Neuronal stem cell (in vitro differentiated cells): ENCODE data around the gene ADRA2B.

Source experiments
- DNase-seq: peaks from one replicate; pipeline ENCODE4 v3.0.0-alpha.2; 2013; ENCODE audit warnings: low spot score
- H2AFZ ChIP-seq: one replicate; pipeline ENCODE4 v1.6.1; 2013; ENCODE audit warnings: mild to moderate bottlenecking, low read length, inconsistent platforms
- H2AK5ac ChIP-seq: 2 replicates; pipeline ENCODE4 v1.6.1; 2013; ENCODE audit warnings: low read depth, mild to moderate bottlenecking, inconsistent platforms, low read length, moderate library complexity, mixed read lengths
- H2BK120ac ChIP-seq: 2 replicates; pipeline ENCODE4 v1.6.1; 2013; ENCODE audit warnings: low read depth, mild to moderate bottlenecking, inconsistent platforms, low read length, moderate library complexity, mixed read lengths
- H2BK12ac ChIP-seq: one replicate; pipeline ENCODE4 v1.6.1; 2013; ENCODE audit warnings: low read length, inconsistent platforms
- H2BK15ac ChIP-seq: 2 replicates; pipeline ENCODE4 v1.6.1; 2013; ENCODE audit warnings: mild to moderate bottlenecking, low read length, inconsistent platforms, mixed read lengths
- H2BK5ac ChIP-seq: one replicate; pipeline ENCODE4 v1.6.1; 2013; ENCODE audit warnings: inconsistent platforms, mild to moderate bottlenecking, low read length, moderate library complexity
- H3K14ac ChIP-seq: one replicate; pipeline ENCODE4 v1.6.1; 2013; ENCODE audit warnings: low read length, inconsistent platforms
- H3K18ac ChIP-seq: 2 replicates; pipeline ENCODE4 v1.6.1; 2013; ENCODE audit warnings: low read length, inconsistent platforms
- H3K23ac ChIP-seq: 2 replicates; pipeline ENCODE4 v1.6.1; 2013; ENCODE audit warnings: low read depth, mild to moderate bottlenecking, mixed read lengths, low read length, inconsistent platforms; ENCODE audit not compliant: poor library complexity
- H3K27ac ChIP-seq: replicated peaks from 3 replicates; pipeline ENCODE4 v1.5.1; 2013; ENCODE audit warnings: low read length, inconsistent platforms
- H3K27me3 ChIP-seq, 3 experiments: 2 replicates each; pipeline ENCODE4 v1.6.1; 2013; ENCODE audit warnings: low read length in 3 of 3, mild to moderate bottlenecking in 2 of 3, inconsistent platforms in 1 of 3, low read depth in 1 of 3, mixed read lengths in 1 of 3, moderate library complexity in 1 of 3; ENCODE audit not compliant: control insufficient read depth in 3 of 3, insufficient read depth in 3 of 3
- H3K36me3 ChIP-seq, 2 donors: replicated peaks in 1 of 2; 2 replicates each; pipeline ENCODE4 v1.6.1; 2013; ENCODE audit warnings: low read length in 2 of 2; ENCODE audit not compliant: control insufficient read depth in 2 of 2, insufficient read depth in 2 of 2
- H3K4ac ChIP-seq: 2 replicates; pipeline ENCODE4 v1.6.1; 2013; ENCODE audit warnings: inconsistent platforms, mild to moderate bottlenecking, low read length, moderate library complexity
- H3K4me1 ChIP-seq, 2 donors: 1 replicate in 1 of 2; 2 replicates in 1 of 2; pipeline ENCODE4 v1.6.1; 2013; ENCODE audit warnings: low read length in 2 of 2, low read depth in 1 of 2; ENCODE audit not compliant: control insufficient read depth in 2 of 2, insufficient read depth in 1 of 2
- H3K4me2 ChIP-seq: one replicate; pipeline ENCODE4 v1.6.1; 2013; ENCODE audit warnings: mild to moderate bottlenecking, low read length, inconsistent platforms; ENCODE audit not compliant: insufficient read depth, poor library complexity, severe bottlenecking
- H3K4me3 ChIP-seq, 2 donors: 2 replicates each; pipeline ENCODE4 v1.5.1; 2013; ENCODE audit warnings: low read length in 2 of 2, mild to moderate bottlenecking in 2 of 2, inconsistent platforms in 1 of 2, moderate library complexity in 1 of 2
- H3K79me1 ChIP-seq: one replicate; pipeline ENCODE4 v1.6.1; 2013; ENCODE audit warnings: low read depth, mild to moderate bottlenecking, inconsistent platforms, low read length, moderate library complexity
- H3K9ac ChIP-seq: one replicate; pipeline ENCODE4 v1.6.1; 2013; ENCODE audit warnings: mild to moderate bottlenecking, low read depth, low read length, inconsistent platforms; ENCODE audit not compliant: poor library complexity
- H3K9me3 ChIP-seq, 2 donors: replicated peaks in 1 of 2; 2 replicates each; pipeline versions ENCODE3 to v1.6.1; 2013; ENCODE audit warnings: low read length in 2 of 2, mild to moderate bottlenecking in 2 of 2, inconsistent platforms in 1 of 2, low read depth in 1 of 2, mixed read lengths in 1 of 2, moderate library complexity in 1 of 2; ENCODE audit not compliant: control insufficient read depth in 2 of 2, insufficient read depth in 1 of 2
- H4K8ac ChIP-seq: one replicate; pipeline ENCODE4 v1.6.1; 2013; ENCODE audit warnings: low read depth, mild to moderate bottlenecking, inconsistent platforms, low read length, moderate library complexity
- H4K91ac ChIP-seq: one replicate; pipeline ENCODE4 v1.6.1; 2013; ENCODE audit warnings: low read length, low read depth, mild to moderate bottlenecking, inconsistent platforms; ENCODE audit not compliant: poor library complexity
- WGBS, 2 donors: extraction: QIAGEN DNeasy Blood & Tissue Kit; methylation state at CpG; one replicate each; pipeline ENCODE4 v1.1.7; 2013; ENCODE audit warnings: missing lambda C conversion rate in 2 of 2, mixed read lengths in 1 of 2; ENCODE audit not compliant: insufficient read length in 2 of 2, insufficient replicate concordance in 1 of 2; ENCODE audit errors: extremely low coverage in 2 of 2; 5-methylcytosine and 5-hydroxymethylcytosine counted together

ADRA2B gene

DNA sequence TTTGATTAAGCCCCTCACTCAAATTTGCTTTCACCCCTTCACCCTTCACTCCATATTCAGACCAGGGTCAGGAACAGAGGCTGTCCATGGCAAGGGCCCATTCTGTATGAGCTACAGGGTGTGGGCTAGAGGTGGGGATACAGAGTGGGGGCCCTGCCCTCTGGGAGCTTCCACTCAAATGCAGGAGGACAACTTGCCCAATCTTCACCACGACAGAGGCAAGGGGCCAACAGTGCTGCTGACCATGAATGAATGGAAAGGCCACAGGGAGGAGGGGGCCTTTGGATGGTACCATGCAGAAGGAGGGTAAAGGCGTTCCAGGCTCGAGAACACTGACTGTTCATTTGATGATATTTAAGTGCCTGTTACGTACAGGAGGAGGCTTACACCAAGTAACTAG is 22.8 kb downstream of the ADRA2B start:
- Histone ChIP-seq H2BK12ac (no peak overlapping the region), H2BK120ac (no peak overlapping the region), H3K4ac (no peak overlapping the region), H2BK15ac (no peak overlapping the region), H4K8ac (no peak overlapping the region), H3K4me3 (no peak overlapping the region), H2AK5ac (peak overlapping the region; percentile 15), H3K9ac (no peak overlapping the region), H3K4me2 (no peak overlapping the region), H3K4me1 (peaks cover 0 to 17% of the 10 kb centered on the region in 2 donors), H3K27ac (no peak overlapping the region), H4K91ac (no peak overlapping the region), H3K36me3 (no peaks in the 10 kb centered on the region), H3K79me1 (no peaks in the 10 kb centered on the region), H2AFZ (no peak overlapping the region), H3K27me3 (peaks cover 0 to 4% (median 0%) of the 10 kb centered on the region in 3 experiments), H3K9me3 (peaks cover 0 to 3% of the 10 kb centered on the region in 2 donors), H3K14ac (no peak overlapping the region), H3K18ac (no peak overlapping the region), H2BK5ac (no peak overlapping the region), H3K23ac (no peak overlapping the region)
- WGBS, 2 donors = no CpG with 5 or more reads among the region's 4 CpGs
- no peak for DNase-seq

- Histone ChIP-seq H3K9me3 (peaks cover 0 to 3% of the 10 kb centered on the region in 2 donors), H4K91ac (no peak overlapping the region), H3K18ac (no peak overlapping the region), H4K8ac (no peak overlapping the region), H3K27ac (no peak overlapping the region), H2BK5ac (no peak overlapping the region), H2BK15ac (no peak overlapping the region), H3K14ac (no peak overlapping the region), H3K4me1 (peaks cover 0 to 17% of the 10 kb centered on the region in 2 donors), H3K4ac (no peak overlapping the region), H2BK120ac (no peak overlapping the region), H2AK5ac (peak overlapping the region; percentile 44), H2BK12ac (no peak overlapping the region), H3K9ac (no peak overlapping the region), H3K4me2 (no peak overlapping the region), H3K27me3 (peaks cover 0 to 4% (median 0%) of the 10 kb centered on the region in 3 experiments), H3K36me3 (no peaks in the 10 kb centered on the region), H2AFZ (no peak overlapping the region), H3K23ac (no peak overlapping the region), H3K4me3 (no peak overlapping the region), H3K79me1 (no peaks in the 10 kb centered on the region)
- DNase-seq = no peak
- no CpG with 5 or more reads among the region's 3 CpGs for WGBS, 2 donors
These were observed 23.4 kb downstream of the ADRA2B start for GRCh38 chr2:96092951-96093350.

DNA sequence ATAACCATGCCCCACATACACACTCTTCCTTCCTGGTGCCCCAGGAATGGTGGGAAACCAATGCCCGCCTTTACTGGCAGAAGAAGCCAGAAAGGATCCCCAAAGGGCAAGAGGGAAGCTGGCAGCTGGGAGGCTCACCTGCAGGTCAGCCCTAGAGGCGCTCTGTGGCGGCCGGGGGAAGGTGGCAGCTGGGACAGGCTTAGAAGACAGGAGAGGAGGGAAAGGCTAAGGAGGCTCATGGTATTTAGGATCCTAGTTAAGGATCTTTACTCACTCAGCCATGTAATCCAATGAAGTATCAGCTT is 23.8 kb downstream of the ADRA2B start:
- peaks cover 0 to 17% of the 10 kb centered on the region in 2 donors for H3K4me1 ChIP-seq
- H2BK5ac ChIP-seq = peak overlapping the region; percentile 61
- H2AK5ac ChIP-seq = peak overlapping the region; percentile 73
- no peak overlapping the region for H3K9ac ChIP-seq
- no peak overlapping the region for H3K14ac ChIP-seq
- no peak overlapping the region for H3K18ac ChIP-seq
- H3K4ac ChIP-seq = no peak overlapping the region
- no peak for DNase-seq
- no peak overlapping the region for H4K91ac ChIP-seq
- peaks cover 0 to 3% of the 10 kb centered on the region in 2 donors for H3K9me3 ChIP-seq
- H3K4me2 ChIP-seq = no peak overlapping the region
- no CpG with 5 or more reads among the region's 4 CpGs for WGBS, 2 donors
- no peaks in the 10 kb centered on the region for H3K79me1 ChIP-seq
- H2BK12ac ChIP-seq = no peak overlapping the region
- H3K36me3 ChIP-seq = no peaks in the 10 kb centered on the region
- no peak overlapping the region for H3K4me3 ChIP-seq
- no peak overlapping the region for H2AFZ ChIP-seq
- no peak overlapping the region for H3K27ac ChIP-seq
- no peak overlapping the region for H2BK120ac ChIP-seq
- H3K23ac ChIP-seq = no peak overlapping the region
- peaks cover 0 to 4% (median 0%) of the 10 kb centered on the region in 3 experiments for H3K27me3 ChIP-seq
- peak overlapping the region; percentile 84 for H2BK15ac ChIP-seq
- no peak overlapping the region for H4K8ac ChIP-seq

DNA sequence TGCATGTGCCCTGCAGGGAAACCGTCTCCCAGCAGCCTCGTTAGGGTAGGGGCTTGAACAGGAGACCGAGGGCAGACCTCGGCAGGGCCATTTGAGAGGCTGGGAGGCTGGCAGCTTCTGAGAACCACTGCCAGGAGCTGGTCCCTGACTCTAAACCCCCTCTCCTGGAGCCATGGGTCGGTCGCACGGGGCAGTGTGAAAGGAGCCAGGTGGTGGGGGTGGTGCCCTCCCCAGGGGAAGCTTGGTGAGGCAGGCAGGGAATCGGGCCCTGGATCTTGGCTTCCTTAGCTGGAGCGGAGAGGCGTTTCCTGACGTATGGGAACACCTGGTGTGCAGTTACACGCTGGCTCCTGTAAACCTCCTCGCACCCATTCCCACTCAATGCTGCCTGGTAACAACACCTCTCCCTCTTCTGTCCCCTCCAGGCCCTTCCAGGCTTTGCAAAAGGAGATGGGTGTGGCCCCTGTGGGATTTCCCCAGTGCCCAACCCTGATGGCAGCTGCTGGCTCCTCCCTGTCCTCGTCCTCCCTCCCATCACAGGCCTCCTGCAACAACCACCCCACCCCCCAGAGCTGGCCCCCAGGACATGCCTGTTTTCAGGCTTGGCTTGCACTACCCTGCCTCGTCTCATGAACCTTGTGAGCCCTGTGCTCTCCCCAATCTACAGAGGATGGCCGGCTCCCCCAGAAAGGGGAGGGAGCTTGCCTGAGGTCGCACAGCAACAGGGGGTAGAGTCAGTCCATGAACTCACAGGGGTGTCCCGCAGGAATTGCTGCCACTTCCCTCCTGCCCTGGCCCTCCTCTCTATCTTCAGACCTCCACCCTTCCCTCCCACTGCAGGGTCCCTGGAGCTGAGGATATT is 24.4 kb downstream of the ADRA2B start:
- Histone ChIP-seq H2BK5ac (peak overlapping the region; percentile 61), H3K4me3 (no peak overlapping the region), H2BK12ac (no peak overlapping the region), H3K36me3 (no peaks in the 10 kb centered on the region), H4K91ac (no peak overlapping the region), H3K18ac (peak overlapping the region; percentile 53), H3K4ac (no peak overlapping the region), H3K4me2 (no peak overlapping the region), H2AK5ac (peak overlapping the region; percentile 73), H2BK120ac (no peak overlapping the region), H3K23ac (no peak overlapping the region), H3K27me3 (peaks cover 0 to 4% (median 0%) of the 10 kb centered on the region in 3 experiments), H2AFZ (no peak overlapping the region), H3K79me1 (no peaks in the 10 kb centered on the region), H3K27ac (no peak overlapping the region), H3K9ac (no peak overlapping the region), H4K8ac (no peak overlapping the region), H2BK15ac (peak overlapping the region; percentile 84), H3K14ac (no peak overlapping the region), H3K4me1 (peaks cover 0 to 17% of the 10 kb centered on the region in 2 donors), H3K9me3 (peaks cover 0 to 3% of the 10 kb centered on the region in 2 donors)
- WGBS, 2 donors = no CpG with 5 or more reads among the region's 18 CpGs
- no peak for DNase-seq
